Progenitor cell of endocrine pancreas (in vitro differentiated cells): ENCODE data around the gene DCTN3. TPM values are rescaled to one million over a fixed set of nuclear protein-coding genes. Genes with fewer than 3 reads are reported as not detected.

Experiments
- DNase-seq: peaks from one replicate; pipeline ENCODE4 v3.0.0; 2021; ENCODE audit warnings: low spot score; ENCODE audit not compliant: unreplicated experiment
- H3K27ac Mint-ChIP-seq: 2 replicates; pipeline ENCODE4 v1.8.0; 2021; ENCODE audit warnings: mild to moderate bottlenecking, moderate library complexity, mixed read lengths
- H3K27me3 Mint-ChIP-seq: 2 replicates; pipeline ENCODE4 v1.8.0; 2021; ENCODE audit warnings: mixed read lengths
- H3K36me3 Mint-ChIP-seq: 2 replicates; pipeline ENCODE4 v1.8.0; 2022; ENCODE audit warnings: mixed read lengths; ENCODE audit not compliant: insufficient read depth
- H3K4me1 Mint-ChIP-seq: 2 replicates; pipeline ENCODE4 v1.8.0; 2021; ENCODE audit warnings: low read depth, mixed read lengths
- H3K4me3 Mint-ChIP-seq: 2 replicates; pipeline ENCODE4 v1.8.0; 2021; ENCODE audit warnings: low read depth, mild to moderate bottlenecking, moderate library complexity, mixed read lengths
- H3K9me3 Mint-ChIP-seq: 2 replicates; pipeline ENCODE4 v1.8.0; 2021; ENCODE audit warnings: low read depth, mixed read lengths
- CTCF ChIP-seq: fragments of 200-600 bp; sonication (generic); IDR thresholded peaks from one replicate; pipeline ENCODE4 v1.5.0; 2021; ENCODE audit warnings: antibody characterized with exemption, mild to moderate bottlenecking; ENCODE audit not compliant: unreplicated experiment
- total RNA-seq: library from RNA; stranded (reverse); gene quantifications from 2 replicates; pipeline ENCODE4 v1.2.1, GENCODE V29; 2021

Gene DCTN3
- total RNA-seq, 1 donor from 2014 or later, result 101 TPM

GRCh38 chr9:34591248-34591916 lies 28.9 kb downstream of the DCTN3 start:
- Mint-ChIP-seq H3K9me3 (no peaks in the 10 kb centered on the region), H3K4me1 (peaks cover 13% of the 10 kb centered on the region), H3K27ac (no peak overlapping the region), H3K27me3 (peaks cover 78% of the 10 kb centered on the region), H3K36me3 (no peaks in the 10 kb centered on the region), H3K4me3 (no peak overlapping the region)
- DNase-seq, result peak; percentile 85
- TF ChIP-seq CTCF, result peak; percentile 96

GRCh38 chr9:34590381-34591247 lies 29.7 kb downstream of the DCTN3 start:
- H3K27ac Mint-ChIP-seq, result peak overlapping the region; percentile 32
- peaks cover 13% of the 10 kb centered on the region for H3K4me1 Mint-ChIP-seq
- H3K9me3 Mint-ChIP-seq, result no peaks in the 10 kb centered on the region
- TF ChIP-seq CTCF, result no peak
- no peak for DNase-seq
- H3K4me3 Mint-ChIP-seq, result peak overlapping the region; percentile 71
- H3K27me3 Mint-ChIP-seq, result peaks cover 81% of the 10 kb centered on the region
- H3K36me3 Mint-ChIP-seq, result no peaks in the 10 kb centered on the region

DNA sequence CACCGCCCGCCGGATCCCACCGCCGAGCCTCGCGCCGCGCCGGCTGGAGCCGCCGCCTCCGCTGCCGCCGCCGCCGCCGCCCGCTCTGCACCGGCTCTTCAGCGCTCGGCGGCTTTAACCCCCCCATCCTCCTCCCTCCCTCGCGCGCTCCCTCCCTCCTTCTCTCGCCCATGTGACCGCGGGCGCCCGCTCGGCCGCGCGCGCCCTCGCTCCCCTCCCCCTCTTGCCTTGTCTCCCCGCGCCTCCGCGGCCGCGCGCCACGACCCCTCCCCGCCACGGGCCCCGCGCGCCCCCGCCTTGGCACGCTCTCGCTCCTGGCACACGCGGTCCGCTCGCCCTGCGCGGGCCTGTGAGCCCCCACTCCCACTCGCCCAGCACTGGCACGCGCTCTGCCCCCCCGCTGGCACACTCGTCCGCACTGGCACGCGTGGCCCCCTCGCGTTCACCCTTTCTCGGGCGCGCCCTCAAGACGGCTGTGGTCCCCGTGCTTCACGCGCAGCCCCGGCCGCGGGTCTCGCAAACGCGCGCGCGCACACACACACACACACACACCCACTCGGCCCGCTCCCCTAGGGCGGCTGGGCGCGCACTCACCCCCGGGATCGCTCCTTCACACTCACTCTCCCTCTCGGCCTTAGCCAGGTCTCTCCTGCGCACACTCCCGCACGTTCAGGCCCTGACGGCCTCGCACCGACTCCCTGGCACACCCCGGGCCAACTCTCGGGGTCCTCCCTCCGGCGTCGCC lies 30.5 kb downstream of the DCTN3 start, which contains the start of gene CNTFR:
CNTFR (minus strand) TSS at position 89 of the 745 bp plus-strand sequence. CDS start 20,743 bp downstream, outside the sequence.
- Mint-ChIP-seq H3K27me3 (peaks cover 86% of the 10 kb centered on the region), H3K4me1 (peaks cover 13% of the 10 kb centered on the region), H3K27ac (peak within 1 kb of the TSS; percentile 32), H3K9me3 (no peaks in the 10 kb centered on the region), H3K36me3 (no peaks in the 10 kb centered on the region), H3K4me3 (peak within 1 kb of the TSS; percentile 71)
- DNase-seq, result no peak
- TF ChIP-seq CTCF, result no peak

- no peaks in the 10 kb centered on the region for H3K9me3 Mint-ChIP-seq
- H3K27ac Mint-ChIP-seq, result no peak overlapping the region
- peaks cover 13% of the 10 kb centered on the region for H3K4me1 Mint-ChIP-seq
- TF ChIP-seq CTCF, result no peak
- no peak for DNase-seq
- peaks cover 91% of the 10 kb centered on the region for H3K27me3 Mint-ChIP-seq
- H3K4me3 Mint-ChIP-seq, result peak overlapping the region; percentile 71
- no peaks in the 10 kb centered on the region for H3K36me3 Mint-ChIP-seq
Observed at GRCh38 chr9:34588671-34589635, 31.3 kb downstream of the DCTN3 start.
